ENCODE results near the gene ROBO1. TPM values are rescaled to one million over a fixed set of nuclear protein-coding genes. Genes with fewer than 3 reads are reported as not detected.
"Not testable (repeated sequence)": the region's sequence is repeated elsewhere in the genome, so short reads cannot be mapped to it uniquely, and the experiment has no call there.

Gene ROBO1
- total RNA-seq, 3 donors from 2014 or later, result 12.7 to 50.7 (median 23.6) TPM

DNA sequence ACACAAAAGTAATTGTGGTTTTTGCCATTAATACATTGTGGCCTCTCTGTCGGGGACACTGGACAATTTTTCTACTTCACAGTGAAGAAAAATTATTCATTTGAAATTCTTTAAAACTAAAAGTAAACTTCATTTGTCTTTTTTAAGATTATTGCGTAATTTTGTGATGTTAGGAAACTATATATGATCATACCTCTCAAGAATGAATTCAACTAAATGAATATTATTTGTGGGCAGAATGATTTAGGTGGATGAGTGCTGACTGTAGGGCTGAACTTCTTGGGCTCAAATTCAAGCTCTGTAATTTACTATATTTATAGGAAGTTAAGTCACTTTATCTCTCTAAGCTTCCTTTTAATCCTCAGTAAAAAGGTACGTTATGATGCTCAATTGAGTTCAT is 441.2 kb downstream of the ROBO1 start:
- Histone ChIP-seq H3K27me3 (no peaks in the 10 kb centered on the region), H3K4me3 (no peak overlapping the region), H3K27ac (no peak overlapping the region), H3K36me3 (no peaks in the 10 kb centered on the region), H3K9me3 (no peaks in the 10 kb centered on the region), H3K4me1 (no peaks in the 10 kb centered on the region)
- DNase-seq (ENCODE audit: low spot score in 2 of 2), result no peak
- intact Hi-C loops (cut with DNase I; ENCODE audit: low total_unique reads), result no loop called here
- TF ChIP-seq, protein P1, sequence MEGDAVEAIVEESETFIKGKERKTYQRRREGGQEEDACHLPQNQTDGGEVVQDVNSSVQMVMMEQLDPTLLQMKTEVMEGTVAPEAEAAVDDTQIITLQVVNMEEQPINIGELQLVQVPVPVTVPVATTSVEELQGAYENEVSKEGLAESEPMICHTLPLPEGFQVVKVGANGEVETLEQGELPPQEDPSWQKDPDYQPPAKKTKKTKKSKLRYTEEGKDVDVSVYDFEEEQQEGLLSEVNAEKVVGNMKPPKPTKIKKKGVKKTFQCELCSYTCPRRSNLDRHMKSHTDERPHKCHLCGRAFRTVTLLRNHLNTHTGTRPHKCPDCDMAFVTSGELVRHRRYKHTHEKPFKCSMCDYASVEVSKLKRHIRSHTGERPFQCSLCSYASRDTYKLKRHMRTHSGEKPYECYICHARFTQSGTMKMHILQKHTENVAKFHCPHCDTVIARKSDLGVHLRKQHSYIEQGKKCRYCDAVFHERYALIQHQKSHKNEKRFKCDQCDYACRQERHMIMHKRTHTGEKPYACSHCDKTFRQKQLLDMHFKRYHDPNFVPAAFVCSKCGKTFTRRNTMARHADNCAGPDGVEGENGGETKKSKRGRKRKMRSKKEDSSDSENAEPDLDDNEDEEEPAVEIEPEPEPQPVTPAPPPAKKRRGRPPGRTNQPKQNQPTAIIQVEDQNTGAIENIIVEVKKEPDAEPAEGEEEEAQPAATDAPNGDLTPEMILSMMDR (IDR thresholded peaks at IDR 0.05), result no peak
- no peak for TF ChIP-seq POLR2AphosphoS5 (IDR thresholded peaks at IDR 0.05)
- TF ChIP-seq POLR2A (IDR thresholded peaks at IDR 0.05), result no peak

DNA sequence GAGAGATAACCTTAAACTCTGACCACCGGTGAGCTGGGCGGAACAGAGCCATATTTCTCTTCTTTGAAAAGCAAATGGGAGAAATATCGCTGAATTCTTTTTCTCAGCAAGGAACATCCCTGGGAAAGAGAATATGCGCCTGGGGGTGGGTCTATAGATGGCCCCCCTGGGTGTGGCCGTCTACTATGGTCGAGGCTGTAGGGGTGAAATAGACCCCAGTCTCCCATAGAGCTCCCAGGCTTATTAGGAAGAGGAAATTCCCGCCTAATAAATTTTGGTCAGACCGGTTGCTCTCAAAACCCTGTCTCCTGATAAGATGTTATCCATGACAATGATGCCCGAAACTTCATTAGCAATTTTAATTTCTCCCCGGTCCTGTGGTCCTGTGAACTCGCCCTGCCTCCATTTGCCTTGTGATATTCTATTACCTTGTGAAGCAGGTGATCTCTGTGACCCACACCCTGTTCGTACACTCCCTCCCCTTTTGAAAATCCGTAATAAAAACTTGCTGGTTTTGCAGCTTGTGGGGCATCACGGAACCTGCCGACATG is 441.9 kb downstream of the ROBO1 start:
- H3K4me3 ChIP-seq; intact Hi-C loops (cut with DNase I; ENCODE audit: low total_unique reads); H3K27ac ChIP-seq; H3K4me1 ChIP-seq; H3K36me3 ChIP-seq; H3K27me3 ChIP-seq; DNase-seq (ENCODE audit: low spot score in 2 of 2); H3K9me3 ChIP-seq: not testable (repeated sequence)

DNA sequence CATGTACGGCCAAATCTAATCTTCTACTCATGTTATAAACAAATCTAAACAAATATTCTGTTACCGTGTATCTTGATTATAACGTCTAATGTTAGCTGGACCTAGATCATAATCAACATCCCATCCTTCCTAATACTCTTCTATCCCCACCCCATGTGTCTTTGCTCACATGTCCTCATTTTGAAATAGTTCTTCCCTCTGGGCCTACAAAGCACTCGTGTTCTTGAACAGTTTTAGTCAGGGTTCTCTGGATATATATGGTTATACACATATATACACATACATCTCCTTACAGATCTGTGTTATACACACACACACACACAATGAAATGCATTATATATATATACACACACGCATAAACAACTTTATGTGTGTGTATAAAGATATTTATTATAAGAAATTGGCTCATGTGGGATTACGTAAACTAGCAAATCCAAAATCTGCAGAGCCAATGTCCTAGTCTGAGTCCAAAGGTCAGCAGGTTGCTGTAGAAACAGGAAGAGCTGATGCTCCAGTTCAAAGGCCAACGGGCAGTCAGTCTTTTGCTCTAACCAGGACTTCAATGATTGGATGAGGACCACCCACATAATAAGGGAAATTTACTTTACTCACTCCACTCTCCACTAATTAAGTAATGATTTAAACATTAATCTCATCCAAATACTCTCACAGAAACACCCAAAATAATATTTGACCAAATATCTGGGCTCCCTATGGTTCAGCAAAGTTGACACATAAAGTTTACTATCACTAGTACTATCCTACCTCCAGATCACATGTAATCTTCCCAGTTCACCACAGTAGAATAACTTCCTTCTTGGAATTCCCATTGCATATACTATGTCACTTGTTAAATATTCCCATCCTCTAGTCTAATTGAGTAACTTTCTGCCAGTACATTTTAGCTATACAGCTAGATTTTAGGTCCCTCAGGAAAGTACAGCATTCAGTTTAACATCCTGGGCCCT is 450.0 kb downstream of the ROBO1 start:
- H3K4me3 ChIP-seq, result no peak overlapping the region
- intact Hi-C loops (cut with DNase I; ENCODE audit: low total_unique reads), result no loop called here
- H3K27ac ChIP-seq, result no peak overlapping the region
- H3K9me3 ChIP-seq, result no peaks in the 10 kb centered on the region
- no peak for DNase-seq (ENCODE audit: low spot score in 2 of 2)
- H3K27me3 ChIP-seq, result no peaks in the 10 kb centered on the region
- H3K4me1 ChIP-seq, result no peaks in the 10 kb centered on the region
- TF ChIP-seq POLR2AphosphoS5 (IDR thresholded peaks at IDR 0.05) (no peak), POLR2A (IDR thresholded peaks at IDR 0.05) (no peak)
- TF ChIP-seq, protein P1 (IDR thresholded peaks at IDR 0.05), result no peak
- H3K36me3 ChIP-seq, result no peaks in the 10 kb centered on the region

DNA sequence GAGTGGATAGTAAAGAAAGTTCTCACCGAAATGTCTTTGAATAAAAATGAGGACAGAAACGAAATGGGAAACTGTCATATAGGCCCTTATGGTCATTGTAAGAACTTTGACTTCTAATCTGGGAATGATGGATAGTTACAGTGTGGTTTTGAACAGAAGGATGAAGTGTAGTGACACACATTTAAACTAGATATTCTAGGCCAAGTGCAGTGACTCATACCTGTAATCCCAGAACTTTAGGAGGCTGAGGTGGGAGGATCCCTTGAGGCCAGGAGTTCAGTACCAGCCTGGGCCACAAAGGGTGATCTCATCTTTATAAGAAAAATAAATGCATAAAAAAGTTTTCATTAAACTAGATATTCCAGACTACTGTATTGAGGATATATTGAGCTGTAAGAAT is 452.8 kb downstream of the ROBO1 start:
- H3K27ac ChIP-seq, result no peak overlapping the region
- no peaks in the 10 kb centered on the region for H3K36me3 ChIP-seq
- intact Hi-C loops (cut with DNase I; ENCODE audit: low total_unique reads), result no loop called here
- no peaks in the 10 kb centered on the region for H3K4me1 ChIP-seq
- TF ChIP-seq POLR2AphosphoS5 (IDR thresholded peaks at IDR 0.05), result no peak
- no peak for TF ChIP-seq POLR2A (IDR thresholded peaks at IDR 0.05)
- TF ChIP-seq, protein P1 (IDR thresholded peaks at IDR 0.05), result no peak
- no peaks in the 10 kb centered on the region for H3K9me3 ChIP-seq
- no peak for DNase-seq (ENCODE audit: low spot score in 2 of 2)
- H3K27me3 ChIP-seq, result no peaks in the 10 kb centered on the region
- no peak overlapping the region for H3K4me3 ChIP-seq

DNA sequence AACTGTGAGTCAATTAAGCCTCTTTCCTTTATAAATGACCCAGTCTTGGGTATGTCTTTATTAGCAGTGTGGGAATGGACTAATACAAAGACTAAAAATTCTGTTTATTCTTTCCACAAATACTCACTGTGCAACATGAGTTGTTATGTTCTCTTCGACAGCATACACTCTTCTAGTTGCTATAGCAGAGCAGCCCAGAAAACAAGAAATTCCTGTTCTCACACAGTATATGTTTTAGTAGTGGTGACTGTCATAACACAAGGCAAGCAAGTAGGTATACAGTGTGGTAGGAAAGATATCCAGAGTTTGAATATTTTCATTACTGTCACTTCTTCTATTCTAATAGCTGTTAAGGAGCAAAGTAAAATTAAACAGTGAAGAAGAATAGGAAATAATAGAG is 453.3 kb downstream of the ROBO1 start:
- Histone ChIP-seq H3K4me1 (no peaks in the 10 kb centered on the region), H3K4me3 (no peak overlapping the region), H3K27ac (no peak overlapping the region), H3K36me3 (no peaks in the 10 kb centered on the region), H3K9me3 (no peaks in the 10 kb centered on the region), H3K27me3 (no peaks in the 10 kb centered on the region)
- no peak for DNase-seq (ENCODE audit: low spot score in 2 of 2)
- TF ChIP-seq, protein P1 (IDR thresholded peaks at IDR 0.05), result no peak
- TF ChIP-seq POLR2A (IDR thresholded peaks at IDR 0.05), result no peak
- no peak for TF ChIP-seq POLR2AphosphoS5 (IDR thresholded peaks at IDR 0.05)
- intact Hi-C loops (cut with DNase I; ENCODE audit: low total_unique reads), result no loop called here
